K562 (cell line): ENCODE data around the gene PAQR4. TPM values are rescaled to one million over a fixed set of nuclear protein-coding genes. Genes with fewer than 3 reads are reported as not detected.
A peak's percentile ranks its signal among the peaks of the same experiment; 100 is the strongest.

Experiments
- BHLHE40 ChIP-seq: IDR thresholded peaks from 2 replicates; pipeline ENCODE4 v1.6.1; 2011; ENCODE audit warnings: low read length, improper control_type of control experiment
- CREB1 ChIP-seq, 2 experiments: sonication (generic) in 1 of 2; formaldehyde crosslinking in 1 of 2; IDR thresholded peaks; 2 replicates each; pipeline versions ENCODE4 v1.6.1 to v1.8.0; 2012 to 2022; ENCODE audit warnings: inconsistent platforms in 1 of 2, mild to moderate bottlenecking in 1 of 2, missing genetic modification reagents in 1 of 2, moderate library complexity in 1 of 2
- HDGF ChIP-seq: fragments of 450-650 bp; IDR thresholded peaks from 2 replicates; pipeline ENCODE4 v1.6.1; 2016
- MXI1 ChIP-seq: IDR thresholded peaks from 2 replicates; pipeline ENCODE4 v1.6.1; 2011; ENCODE audit warnings: low read depth, mild to moderate bottlenecking, improper control_type of control experiment, low read length
- POLR2B ChIP-seq: fragments of 450-650 bp; IDR thresholded peaks from 2 replicates; pipeline ENCODE4 v1.6.1; 2018; ENCODE audit warnings: low read depth; ENCODE audit not compliant: partially characterized antibody
- RAD21 ChIP-seq, 2 experiments: fragments of 250-450 bp in 1 of 2; fragments of 450-650 bp in 1 of 2; sonication (Bioruptor Pico) in 1 of 2; formaldehyde crosslinking in 1 of 2; IDR thresholded peaks in 1 of 2; conservative IDR thresholded peaks in 1 of 2; 2 replicates each; pipeline versions ENCODE4 v1.4.0 to v1.8.0; 2020 to 2022; ENCODE audit warnings: mild to moderate bottlenecking in 2 of 2, moderate library complexity in 1 of 2
- SRSF7 ChIP-seq: fragments of 200-400 bp; formaldehyde crosslinking; optimal IDR thresholded peaks from 2 replicates; pipeline ENCODE3; 2017; ENCODE audit warnings: mild to moderate bottlenecking, low read depth, low read length
- ZNF584 ChIP-seq: fragments of 200-800 bp; sonication (Bioruptor generic); IDR thresholded peaks from 2 replicates; pipeline ENCODE4 v1.6.1; 2016; ENCODE audit warnings: low read depth, mild to moderate bottlenecking, missing genetic modification characterization, missing compliant biosample characterization
- polyA plus RNA-seq, 8 experiments: library from polyadenylated mRNA; depleted of rRNA in 4 of 8; stranded (reverse) in 5 of 8; unstranded in 3 of 8; fragments of >200 nt; fragmentation: Nextera tagmentation in 2 of 8; fragmentation: Illumina TruSeq in 1 of 8; extraction: Ambion mirVana in 2 of 8; extraction: Trizol in 1 of 8; gene quantifications; 2 replicates each; pipeline versions ENCODE4 v1.2.1 to v1.2.3, GENCODE V29; 2011 to 2014; ENCODE audit warnings: inconsistent platforms in 1 of 8, missing spikeins in 1 of 8
- total RNA-seq, 7 experiments: library from RNA; depleted of rRNA in 6 of 7; stranded (reverse); fragments of >200 nt in 6 of 7; fragmentation: Illumina TruSeq in 2 of 7; extraction: Trizol in 2 of 7; gene quantifications; 2 replicates each; pipeline versions ENCODE4 v1.2.1 to v1.2.3, GENCODE V29; 2011 to 2021; ENCODE audit warnings: low replicate concordance in 1 of 7
- TF ChIP-seq, protein P1 (sequence below): fragments of 450-650 bp; IDR thresholded peaks from 2 replicates; pipeline ENCODE4 v1.6.1; 2016; ENCODE audit warnings: borderline replicate concordance
- TF ChIP-seq, protein P2 (sequence below), 3 experiments: IDR thresholded peaks in 2 of 3; conservative IDR thresholded peaks in 1 of 3; 2 replicates each; pipeline ENCODE4 v1.5.1; 2011 to 2012; ENCODE audit warnings: low read length in 3 of 3, mild to moderate bottlenecking in 3 of 3, control low read depth in 2 of 3, improper control_type of control experiment in 1 of 3, inconsistent platforms in 1 of 3, low read depth in 1 of 3, mixed read lengths in 1 of 3, moderate library complexity in 1 of 3; ENCODE audit not compliant: insufficient read depth in 2 of 3
- TF ChIP-seq, protein P3 (sequence below), 2 experiments: IDR thresholded peaks; 2 replicates each; pipeline ENCODE4 v1.6.1; 2012; ENCODE audit warnings: improper control_type of control experiment in 2 of 2, low read depth in 2 of 2, low read length in 2 of 2, borderline replicate concordance in 1 of 2
- TF ChIP-seq, protein P4 (sequence below), 2 experiments: fragments of 450-650 bp; formaldehyde crosslinking in 1 of 2; IDR thresholded peaks; 2 replicates each; pipeline versions ENCODE4 v1.4.0 to v1.6.1; 2014 to 2020; ENCODE audit warnings: mild to moderate bottlenecking in 2 of 2, borderline replicate concordance in 1 of 2, low read depth in 1 of 2

Gene PAQR4
- total and polyA plus RNA-seq, 9 of the 15 experiments (the other 6 are each of a cell fraction or from before 2014, with no cell fraction given) = 0.62 to 40.4 (median 19.5) TPM

DNA sequence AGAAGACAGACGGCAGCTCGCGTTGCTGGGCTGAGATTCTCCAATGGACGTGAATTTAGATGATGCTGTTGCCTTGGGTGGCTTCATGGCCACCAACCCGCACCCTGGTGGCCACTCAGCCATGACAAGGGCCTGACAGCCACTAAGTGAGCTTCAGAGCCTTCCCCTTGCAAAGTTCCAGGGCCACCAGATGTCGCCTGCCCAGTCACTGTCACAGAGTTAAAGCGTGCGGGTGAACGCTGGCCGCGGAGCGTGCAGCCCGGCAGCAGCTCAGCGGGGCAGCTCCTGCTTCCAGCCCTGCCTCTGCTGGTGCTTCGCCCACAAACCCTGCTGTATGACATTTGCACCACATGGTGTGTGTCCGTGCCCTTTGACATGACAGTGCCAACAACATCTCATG lies 18.4 kb upstream of the PAQR4 start (continued):
- TF ChIP-seq, protein P1, sequence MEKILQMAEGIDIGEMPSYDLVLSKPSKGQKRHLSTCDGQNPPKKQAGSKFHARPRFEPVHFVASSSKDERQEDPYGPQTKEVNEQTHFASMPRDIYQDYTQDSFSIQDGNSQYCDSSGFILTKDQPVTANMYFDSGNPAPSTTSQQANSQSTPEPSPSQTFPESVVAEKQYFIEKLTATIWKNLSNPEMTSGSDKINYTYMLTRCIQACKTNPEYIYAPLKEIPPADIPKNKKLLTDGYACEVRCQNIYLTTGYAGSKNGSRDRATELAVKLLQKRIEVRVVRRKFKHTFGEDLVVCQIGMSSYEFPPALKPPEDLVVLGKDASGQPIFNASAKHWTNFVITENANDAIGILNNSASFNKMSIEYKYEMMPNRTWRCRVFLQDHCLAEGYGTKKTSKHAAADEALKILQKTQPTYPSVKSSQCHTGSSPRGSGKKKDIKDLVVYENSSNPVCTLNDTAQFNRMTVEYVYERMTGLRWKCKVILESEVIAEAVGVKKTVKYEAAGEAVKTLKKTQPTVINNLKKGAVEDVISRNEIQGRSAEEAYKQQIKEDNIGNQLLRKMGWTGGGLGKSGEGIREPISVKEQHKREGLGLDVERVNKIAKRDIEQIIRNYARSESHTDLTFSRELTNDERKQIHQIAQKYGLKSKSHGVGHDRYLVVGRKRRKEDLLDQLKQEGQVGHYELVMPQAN = no peak
- TF ChIP-seq, protein P2, sequence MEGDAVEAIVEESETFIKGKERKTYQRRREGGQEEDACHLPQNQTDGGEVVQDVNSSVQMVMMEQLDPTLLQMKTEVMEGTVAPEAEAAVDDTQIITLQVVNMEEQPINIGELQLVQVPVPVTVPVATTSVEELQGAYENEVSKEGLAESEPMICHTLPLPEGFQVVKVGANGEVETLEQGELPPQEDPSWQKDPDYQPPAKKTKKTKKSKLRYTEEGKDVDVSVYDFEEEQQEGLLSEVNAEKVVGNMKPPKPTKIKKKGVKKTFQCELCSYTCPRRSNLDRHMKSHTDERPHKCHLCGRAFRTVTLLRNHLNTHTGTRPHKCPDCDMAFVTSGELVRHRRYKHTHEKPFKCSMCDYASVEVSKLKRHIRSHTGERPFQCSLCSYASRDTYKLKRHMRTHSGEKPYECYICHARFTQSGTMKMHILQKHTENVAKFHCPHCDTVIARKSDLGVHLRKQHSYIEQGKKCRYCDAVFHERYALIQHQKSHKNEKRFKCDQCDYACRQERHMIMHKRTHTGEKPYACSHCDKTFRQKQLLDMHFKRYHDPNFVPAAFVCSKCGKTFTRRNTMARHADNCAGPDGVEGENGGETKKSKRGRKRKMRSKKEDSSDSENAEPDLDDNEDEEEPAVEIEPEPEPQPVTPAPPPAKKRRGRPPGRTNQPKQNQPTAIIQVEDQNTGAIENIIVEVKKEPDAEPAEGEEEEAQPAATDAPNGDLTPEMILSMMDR (IDR thresholded peaks at IDR 0.05 in 2 of 3, conservative IDR thresholded peaks at IDR 0.05 in 1 of 3; ENCODE audit: insufficient read depth in 2 of 3, low read depth in 1 of 3, low read length in 3 of 3) = peak; percentile 51 to 82 (median 61)
- TF ChIP-seq, protein P3, sequence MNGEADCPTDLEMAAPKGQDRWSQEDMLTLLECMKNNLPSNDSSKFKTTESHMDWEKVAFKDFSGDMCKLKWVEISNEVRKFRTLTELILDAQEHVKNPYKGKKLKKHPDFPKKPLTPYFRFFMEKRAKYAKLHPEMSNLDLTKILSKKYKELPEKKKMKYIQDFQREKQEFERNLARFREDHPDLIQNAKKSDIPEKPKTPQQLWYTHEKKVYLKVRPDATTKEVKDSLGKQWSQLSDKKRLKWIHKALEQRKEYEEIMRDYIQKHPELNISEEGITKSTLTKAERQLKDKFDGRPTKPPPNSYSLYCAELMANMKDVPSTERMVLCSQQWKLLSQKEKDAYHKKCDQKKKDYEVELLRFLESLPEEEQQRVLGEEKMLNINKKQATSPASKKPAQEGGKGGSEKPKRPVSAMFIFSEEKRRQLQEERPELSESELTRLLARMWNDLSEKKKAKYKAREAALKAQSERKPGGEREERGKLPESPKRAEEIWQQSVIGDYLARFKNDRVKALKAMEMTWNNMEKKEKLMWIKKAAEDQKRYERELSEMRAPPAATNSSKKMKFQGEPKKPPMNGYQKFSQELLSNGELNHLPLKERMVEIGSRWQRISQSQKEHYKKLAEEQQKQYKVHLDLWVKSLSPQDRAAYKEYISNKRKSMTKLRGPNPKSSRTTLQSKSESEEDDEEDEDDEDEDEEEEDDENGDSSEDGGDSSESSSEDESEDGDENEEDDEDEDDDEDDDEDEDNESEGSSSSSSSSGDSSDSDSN (IDR thresholded peaks at IDR 0.05; ENCODE audit: borderline replicate concordance in 1 of 2, low read depth in 2 of 2, low read length in 2 of 2) = peak in 1 of 2 experiments; percentile 91; a peak in 2 of 4 replicates
- TF ChIP-seq SRSF7 (no peak), CREB1 (IDR thresholded peaks at IDR 0.05) (no peak), CREB1 (CRISPR knock-in tag; IDR thresholded peaks at IDR 0.05) (peak; percentile 28; the same call in 1 of the 2 replicates), ZNF584 (no peak), POLR2B (no peak), MXI1 (no peak), BHLHE40 (peak; percentile 64), HDGF (no peak), RAD21 (CRISPR knock-in tag; conservative IDR thresholded peaks at IDR 0.05 in 1 of 2, IDR thresholded peaks at IDR 0.05 in 1 of 2) (peak in 1 of 2 experiments; percentile 48; a peak in 2 of 4 replicates)
- TF ChIP-seq, protein P4, sequence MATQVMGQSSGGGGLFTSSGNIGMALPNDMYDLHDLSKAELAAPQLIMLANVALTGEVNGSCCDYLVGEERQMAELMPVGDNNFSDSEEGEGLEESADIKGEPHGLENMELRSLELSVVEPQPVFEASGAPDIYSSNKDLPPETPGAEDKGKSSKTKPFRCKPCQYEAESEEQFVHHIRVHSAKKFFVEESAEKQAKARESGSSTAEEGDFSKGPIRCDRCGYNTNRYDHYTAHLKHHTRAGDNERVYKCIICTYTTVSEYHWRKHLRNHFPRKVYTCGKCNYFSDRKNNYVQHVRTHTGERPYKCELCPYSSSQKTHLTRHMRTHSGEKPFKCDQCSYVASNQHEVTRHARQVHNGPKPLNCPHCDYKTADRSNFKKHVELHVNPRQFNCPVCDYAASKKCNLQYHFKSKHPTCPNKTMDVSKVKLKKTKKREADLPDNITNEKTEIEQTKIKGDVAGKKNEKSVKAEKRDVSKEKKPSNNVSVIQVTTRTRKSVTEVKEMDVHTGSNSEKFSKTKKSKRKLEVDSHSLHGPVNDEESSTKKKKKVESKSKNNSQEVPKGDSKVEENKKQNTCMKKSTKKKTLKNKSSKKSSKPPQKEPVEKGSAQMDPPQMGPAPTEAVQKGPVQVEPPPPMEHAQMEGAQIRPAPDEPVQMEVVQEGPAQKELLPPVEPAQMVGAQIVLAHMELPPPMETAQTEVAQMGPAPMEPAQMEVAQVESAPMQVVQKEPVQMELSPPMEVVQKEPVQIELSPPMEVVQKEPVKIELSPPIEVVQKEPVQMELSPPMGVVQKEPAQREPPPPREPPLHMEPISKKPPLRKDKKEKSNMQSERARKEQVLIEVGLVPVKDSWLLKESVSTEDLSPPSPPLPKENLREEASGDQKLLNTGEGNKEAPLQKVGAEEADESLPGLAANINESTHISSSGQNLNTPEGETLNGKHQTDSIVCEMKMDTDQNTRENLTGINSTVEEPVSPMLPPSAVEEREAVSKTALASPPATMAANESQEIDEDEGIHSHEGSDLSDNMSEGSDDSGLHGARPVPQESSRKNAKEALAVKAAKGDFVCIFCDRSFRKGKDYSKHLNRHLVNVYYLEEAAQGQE (IDR thresholded peaks at IDR 0.05; ENCODE audit: borderline replicate concordance) = peak; percentile 28; the same call in 1 of the 2 replicates
- TF ChIP-seq, protein P4 (CRISPR knock-in tag; IDR thresholded peaks at IDR 0.05; ENCODE audit: low read depth) = no peak
